Iris pigment epithelial cell (primary cell): ENCODE data around the gene TRIM29.

Experiments used
- DNase-seq: peaks from one replicate; pipeline ENCODE4 v3.0.0-alpha.2; 2011; ENCODE audit warnings: low read depth

Gene TRIM29

GRCh38 chr11:120139316-120140069 is 1.6 kb upstream of the TRIM29 start:
- DNase-seq = no peak

GRCh38 chr11:120137187-120137610 is 714 bp downstream of the TRIM29 start:
- no peak for DNase-seq

DNA sequence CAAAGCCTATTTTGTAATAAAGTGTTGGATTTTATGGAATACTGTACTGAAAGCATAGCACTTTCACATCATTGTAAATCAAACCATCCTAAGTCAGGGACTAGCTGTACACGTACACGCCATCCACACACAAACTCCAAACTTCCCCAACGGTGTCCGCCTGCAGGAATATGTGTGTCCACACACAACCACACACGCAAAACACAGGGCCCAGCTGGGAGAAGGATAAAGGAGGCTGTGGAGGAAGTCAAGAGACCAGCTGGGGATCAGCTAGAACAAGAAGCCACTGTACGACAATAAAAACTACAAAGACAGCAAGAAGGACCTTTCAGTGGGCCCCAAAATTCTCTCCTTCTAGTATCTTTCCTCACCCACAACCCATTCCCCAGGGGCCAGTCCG is 1.6 kb downstream of the TRIM29 start:
- no peak for DNase-seq

GRCh38 chr11:120135838-120136237 is 2.1 kb downstream of the TRIM29 start:
- no peak for DNase-seq

- DNase-seq = no peak
Observed at GRCh38 chr11:120134931-120135228, 3.0 kb downstream of the TRIM29 start.

DNA sequence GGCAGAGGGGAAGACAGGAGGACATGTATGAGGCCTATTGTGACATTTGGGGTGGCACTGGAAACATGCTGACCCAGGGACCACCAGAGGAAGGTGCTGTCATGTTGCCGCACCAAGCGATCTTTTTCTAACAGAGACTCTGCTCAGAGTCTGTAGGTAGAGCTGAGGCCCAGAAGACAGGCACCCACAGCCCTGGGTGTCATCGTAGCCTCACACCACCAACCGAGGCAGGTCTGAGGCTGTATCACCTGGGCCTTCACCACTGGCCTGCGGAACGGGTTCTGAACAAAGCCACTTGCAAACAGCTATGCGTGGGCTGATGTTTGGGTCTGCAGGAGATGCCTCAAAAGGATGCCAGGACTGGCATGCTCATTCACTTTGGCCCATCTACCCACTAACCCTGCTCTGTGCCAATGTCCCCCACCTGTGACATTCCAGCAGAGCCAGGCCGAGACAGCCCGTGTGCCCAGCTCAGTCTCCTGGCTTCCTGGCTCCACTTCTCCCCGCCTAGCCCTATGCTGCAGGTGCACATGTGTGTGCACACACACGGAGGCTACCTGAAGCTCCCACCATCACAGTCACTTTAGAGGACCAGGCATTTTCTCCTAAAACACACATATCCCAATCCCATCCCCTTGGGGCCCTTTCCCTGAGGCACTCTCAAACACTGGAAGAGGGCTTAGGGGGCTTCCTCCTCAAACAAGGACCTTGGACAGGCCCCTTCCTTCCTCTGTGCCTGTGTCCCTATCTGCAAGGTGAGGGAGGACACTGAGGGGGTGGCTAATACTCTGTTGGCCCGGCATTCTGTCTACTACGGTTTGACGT is 3.6 kb downstream of the TRIM29 start:
- no peak for DNase-seq

GRCh38 chr11:120133216-120134105 is 4.5 kb downstream of the TRIM29 start:
- DNase-seq = no peak

DNA sequence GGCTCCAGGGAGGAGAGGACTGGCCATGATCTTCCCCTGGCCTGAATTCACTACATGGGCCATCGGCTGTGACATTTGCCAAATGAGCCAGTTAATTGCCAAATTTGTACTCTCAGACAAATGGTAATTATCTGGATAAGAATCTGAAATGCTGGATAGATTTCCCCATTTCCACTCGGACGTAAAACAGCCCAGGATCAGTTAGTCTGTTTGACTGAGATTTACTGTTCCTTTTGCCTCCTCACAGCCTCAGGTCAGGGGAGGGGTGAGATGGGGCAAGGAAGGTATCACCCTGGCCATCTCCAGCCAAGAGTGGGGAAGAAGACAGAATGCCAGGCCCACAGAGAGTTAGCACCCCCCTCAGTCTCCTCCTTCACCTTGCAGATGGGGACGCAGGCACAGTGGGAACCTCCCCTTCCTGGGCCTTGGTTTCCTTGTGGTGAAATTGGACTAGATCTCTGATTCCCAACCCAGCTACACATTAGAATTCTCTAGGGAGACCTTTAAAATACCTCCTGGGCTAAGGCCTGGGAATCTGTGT is 5.2 kb downstream of the TRIM29 start:
- no peak for DNase-seq

DNA sequence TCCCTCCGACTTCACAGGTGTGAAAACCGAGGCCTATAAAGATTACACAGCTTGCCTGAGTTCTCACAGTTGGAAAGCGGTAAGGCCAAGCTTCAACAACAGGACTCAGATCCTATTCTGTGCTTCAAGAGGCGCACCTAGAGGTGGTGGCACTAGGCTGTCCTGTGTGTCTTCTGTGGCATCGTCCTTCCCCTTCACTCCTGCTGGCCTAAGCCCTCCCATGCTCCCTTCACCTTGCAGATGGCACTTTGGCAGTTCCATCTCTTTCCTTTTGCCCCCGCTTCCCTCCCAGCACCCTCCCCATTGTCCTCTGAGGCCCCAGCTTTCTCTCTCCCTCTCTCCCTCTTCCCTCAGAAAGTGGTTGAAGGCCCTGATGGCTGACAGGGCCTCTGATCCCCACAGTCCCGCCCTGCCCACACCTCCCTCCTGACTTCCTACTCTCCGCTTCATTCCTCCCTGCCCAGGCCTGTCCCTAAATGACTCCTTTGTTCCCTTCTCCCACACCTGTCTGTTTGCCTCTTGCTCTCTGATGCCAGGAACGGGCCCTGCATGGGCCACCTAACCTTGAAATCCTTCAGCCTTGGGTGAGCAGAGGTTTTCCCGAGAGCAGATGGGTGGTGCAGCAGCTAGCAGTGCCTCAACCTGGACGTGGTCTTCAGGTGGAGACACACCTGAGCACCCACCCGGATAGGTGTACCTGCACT is 5.8 kb downstream of the TRIM29 start:
- DNase-seq = no peak

DNA sequence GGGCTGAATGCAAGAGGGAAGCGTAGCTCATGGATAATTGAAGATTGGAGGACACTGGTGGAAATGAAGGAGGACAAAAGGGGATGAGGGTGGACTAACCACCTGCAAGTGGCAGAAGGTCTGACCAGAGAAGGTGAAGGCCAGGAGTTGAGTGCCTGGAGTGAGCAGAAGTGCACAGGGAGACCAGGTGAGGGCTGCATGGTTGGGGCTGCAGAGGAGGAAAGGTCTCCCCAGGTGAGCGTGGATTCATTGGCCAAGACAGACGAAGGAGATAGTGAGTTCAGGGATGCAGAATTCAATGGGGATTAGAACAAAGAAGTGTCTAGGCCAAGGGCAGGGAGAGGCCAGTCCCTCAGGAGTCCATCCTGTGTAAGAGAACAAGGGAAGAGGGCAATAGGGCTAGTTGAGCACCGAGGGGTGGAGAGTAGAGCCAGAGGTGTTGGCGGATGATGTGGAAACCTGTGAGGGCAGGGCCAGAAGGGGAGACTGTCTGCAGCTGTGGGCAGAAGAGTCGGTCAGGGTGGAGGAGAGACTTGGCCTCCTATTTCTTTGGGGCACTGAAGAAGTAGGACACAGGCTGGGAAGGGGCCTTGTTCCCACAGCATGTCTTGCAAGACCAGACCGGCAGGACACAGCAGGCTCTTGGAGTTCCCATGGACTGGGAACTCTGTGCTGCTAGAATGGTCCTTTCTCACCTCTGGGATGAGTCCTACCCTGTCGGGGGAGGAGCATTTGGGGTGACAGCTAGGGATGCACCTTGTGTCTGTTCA is 6.7 kb downstream of the TRIM29 start:
- DNase-seq = no peak

GRCh38 chr11:120130176-120130980 is 7.5 kb downstream of the TRIM29 start:
- no peak for DNase-seq

GRCh38 chr11:120129570-120129969 is 8.3 kb downstream of the TRIM29 start:
- DNase-seq = no peak

DNA sequence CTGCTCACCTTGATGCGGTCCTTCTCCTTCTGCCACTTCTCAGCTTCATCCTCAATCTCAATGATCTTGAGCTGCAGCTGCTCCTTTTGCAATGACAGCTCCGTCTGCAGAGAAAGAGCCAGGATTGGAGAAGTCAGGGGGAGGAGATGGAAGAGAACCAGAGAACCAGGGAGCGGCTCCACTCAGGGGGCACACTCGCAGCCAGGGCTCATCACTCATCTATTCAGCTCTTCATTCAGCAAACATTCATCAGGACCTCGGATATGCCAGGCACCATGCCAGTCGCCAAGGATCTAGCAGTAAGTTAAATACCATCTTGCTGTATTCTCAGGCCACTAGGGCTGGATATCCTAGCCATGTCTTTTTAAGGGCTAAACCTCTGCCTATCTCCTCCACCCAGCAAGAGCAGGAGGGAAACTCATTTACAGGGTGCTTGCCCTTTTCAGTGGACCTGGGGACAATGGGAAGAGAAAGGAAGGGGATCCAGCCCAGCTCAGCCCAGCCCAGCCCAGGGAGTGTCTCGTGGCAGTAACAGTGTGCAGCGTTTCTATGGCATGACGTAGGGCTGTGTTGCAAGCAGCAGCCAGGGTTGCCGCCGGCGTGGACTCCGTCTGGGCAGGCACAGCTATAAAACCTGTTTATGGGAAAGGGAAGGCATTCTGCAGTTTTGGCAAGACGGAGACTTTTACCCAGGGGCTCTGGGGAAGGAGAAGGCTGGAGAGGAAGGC is 9.4 kb downstream of the TRIM29 start:
- no peak for DNase-seq

GRCh38 chr11:120127236-120127635 is 10.7 kb downstream of the TRIM29 start:
- DNase-seq = no peak

GRCh38 chr11:120126620-120127019 is 11.3 kb downstream of the TRIM29 start:
- no peak for DNase-seq

DNA sequence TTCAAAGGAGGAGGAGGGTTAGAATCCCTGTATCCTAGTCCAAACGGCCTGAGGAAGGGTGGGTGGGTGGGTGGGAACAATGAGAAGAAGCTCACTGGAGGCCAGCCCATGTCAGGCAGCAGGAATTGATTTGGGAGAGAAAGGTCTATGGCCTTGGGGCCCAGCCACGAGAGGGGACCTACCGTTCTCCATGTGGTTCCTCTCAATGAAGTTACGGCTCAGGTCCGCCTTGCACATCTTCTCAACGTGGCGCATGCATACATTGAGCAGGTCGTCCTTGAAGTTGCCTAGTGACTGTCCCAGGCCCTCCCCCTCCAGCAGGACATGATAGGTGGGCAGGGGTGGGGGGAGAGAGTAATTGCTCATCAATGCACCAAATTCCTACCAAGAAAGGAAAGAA is 12.4 kb downstream of the TRIM29 start:
- DNase-seq = no peak

GRCh38 chr11:120125024-120125423 is 12.9 kb downstream of the TRIM29 start:
- DNase-seq = peak; percentile 34

DNA sequence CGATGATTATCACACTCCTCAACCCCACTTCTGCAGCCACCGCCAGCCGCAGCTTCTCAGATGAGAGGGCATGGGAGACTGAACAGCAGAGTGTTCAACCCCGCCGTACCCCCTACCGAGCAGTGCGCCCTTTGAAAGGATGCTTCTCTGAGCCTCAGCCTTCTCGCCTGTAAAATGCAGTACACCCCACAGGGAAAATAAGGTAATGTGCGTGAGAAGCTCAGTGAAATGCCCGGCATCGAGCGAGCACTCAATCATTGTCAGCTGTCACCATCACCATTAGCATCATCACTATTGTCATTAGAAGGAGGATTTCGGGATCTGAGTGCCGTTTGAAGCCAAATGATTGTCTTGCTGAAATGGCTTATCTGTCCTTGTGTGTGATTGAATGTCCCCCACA is 13.6 kb downstream of the TRIM29 start:
- DNase-seq = no peak

DNA sequence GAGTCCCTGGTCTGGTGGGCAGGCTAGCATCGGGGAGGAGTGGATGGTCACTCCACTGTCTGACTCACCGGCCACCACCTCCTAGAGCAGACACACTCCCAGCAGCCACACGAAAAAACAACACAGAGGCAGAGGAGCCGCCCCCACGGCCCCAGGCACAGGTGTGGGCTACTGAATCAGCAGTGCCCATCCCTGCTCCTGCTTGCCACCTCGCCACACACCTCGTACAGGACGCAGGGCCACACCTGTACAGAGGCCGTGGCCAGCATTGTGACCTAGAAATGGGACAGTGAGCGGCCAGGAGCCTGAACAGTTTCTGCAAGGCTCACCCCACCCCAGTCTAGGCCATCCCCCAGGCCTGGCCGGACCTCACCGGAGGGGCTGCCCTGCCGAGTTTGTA is 14.0 kb downstream of the TRIM29 start:
- DNase-seq = no peak
